ENCODE measurements around the gene CMSS1.

DNA sequence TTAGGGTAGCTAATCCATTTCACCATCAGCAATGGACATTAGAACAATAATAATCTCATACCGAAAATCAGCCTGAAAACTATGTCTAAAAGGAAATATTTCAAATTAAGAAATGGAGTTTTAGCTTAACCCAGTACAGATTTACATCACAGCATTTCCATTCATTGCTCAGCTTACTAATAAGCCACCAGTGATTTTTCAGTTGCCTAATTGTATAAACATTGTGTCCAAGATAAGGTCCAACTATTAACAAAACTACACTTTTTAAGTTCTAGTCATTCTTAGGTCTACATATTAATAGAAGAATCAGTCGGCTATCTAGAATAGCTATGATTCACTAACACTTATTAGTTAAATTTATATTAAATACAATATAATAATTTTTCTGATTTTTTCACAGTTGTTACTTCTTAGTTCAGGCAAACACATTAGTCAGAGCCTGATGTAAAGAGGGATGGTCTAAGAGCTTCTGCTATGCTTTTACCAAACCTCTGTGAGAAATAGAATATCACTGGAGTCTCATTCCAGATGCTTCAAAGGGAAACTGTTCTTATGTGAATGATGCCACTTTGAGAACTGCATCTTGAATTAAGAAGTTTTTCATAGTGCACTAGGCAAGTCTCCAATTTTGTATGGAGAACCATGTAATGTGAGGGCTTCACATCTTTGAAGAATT, 74.1 kb downstream of the CMSS1 start:
- TF ChIP-seq EZH2 (IDR thresholded peaks at IDR 0.05; ENCODE audit: borderline replicate concordance, low read length) = no peak
- TF ChIP-seq, protein P1, sequence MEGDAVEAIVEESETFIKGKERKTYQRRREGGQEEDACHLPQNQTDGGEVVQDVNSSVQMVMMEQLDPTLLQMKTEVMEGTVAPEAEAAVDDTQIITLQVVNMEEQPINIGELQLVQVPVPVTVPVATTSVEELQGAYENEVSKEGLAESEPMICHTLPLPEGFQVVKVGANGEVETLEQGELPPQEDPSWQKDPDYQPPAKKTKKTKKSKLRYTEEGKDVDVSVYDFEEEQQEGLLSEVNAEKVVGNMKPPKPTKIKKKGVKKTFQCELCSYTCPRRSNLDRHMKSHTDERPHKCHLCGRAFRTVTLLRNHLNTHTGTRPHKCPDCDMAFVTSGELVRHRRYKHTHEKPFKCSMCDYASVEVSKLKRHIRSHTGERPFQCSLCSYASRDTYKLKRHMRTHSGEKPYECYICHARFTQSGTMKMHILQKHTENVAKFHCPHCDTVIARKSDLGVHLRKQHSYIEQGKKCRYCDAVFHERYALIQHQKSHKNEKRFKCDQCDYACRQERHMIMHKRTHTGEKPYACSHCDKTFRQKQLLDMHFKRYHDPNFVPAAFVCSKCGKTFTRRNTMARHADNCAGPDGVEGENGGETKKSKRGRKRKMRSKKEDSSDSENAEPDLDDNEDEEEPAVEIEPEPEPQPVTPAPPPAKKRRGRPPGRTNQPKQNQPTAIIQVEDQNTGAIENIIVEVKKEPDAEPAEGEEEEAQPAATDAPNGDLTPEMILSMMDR (IDR thresholded peaks at IDR 0.05; ENCODE audit: low read length) = no peak

All from OCI-LY1 (cell line).